HG03378 (cell line): ENCODE measurements around the gene ATP9A.
A peak's percentile ranks its signal among the peaks of the same experiment; 100 is the strongest.

ENCODE experiments used
- ATAC-seq: cut with Tn5 transposase; IDR thresholded peaks from one replicate; pipeline ENCODE4 v1.9.1; 2021; ENCODE audit warnings: mild to moderate bottlenecking, moderate library complexity; ENCODE audit not compliant: unreplicated experiment

Gene ATP9A

GRCh38 chr20:51610111-51610510, 158.1 kb downstream of the ATP9A start:
- no peak for ATAC-seq

DNA sequence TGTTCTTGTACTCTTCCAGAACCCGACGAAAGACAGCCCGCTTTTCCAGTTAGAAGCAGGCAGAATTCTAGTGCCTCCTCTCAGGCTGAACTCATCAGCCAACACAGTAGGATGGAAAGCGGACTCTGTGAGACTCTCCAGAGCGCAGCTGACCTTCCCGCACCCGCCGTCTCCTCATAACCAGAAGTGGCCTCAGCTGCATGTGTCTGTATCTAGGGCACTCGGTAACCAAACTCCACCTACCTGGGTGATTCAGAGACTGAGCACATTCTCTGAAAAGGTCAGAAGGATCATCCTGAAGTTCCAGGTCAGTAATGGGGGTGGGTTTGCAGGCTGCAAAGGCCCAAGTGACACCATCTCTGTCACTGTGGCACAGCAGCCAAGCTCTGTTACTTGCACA, 158.9 kb downstream of the ATP9A start:
- no peak for ATAC-seq

DNA sequence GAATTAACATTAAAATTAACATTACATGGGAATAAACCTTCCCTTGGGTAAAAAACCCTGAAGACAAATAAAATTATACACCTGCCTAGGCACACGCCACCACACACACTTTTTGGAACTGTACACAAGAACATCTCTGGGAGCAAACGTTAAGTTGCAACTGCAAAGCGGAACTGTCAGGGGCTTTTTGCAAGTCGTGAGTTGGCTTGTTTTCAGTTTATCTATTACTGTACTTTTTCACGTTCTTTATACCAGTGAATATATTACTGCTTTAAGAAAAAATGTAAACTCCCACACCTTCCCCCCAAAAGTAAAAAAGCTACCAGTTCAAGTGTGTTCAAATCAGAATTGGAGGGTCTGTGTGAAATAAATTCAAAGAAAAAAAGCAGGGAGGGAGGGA, 160.1 kb downstream of the ATP9A start:
- no peak for ATAC-seq

DNA sequence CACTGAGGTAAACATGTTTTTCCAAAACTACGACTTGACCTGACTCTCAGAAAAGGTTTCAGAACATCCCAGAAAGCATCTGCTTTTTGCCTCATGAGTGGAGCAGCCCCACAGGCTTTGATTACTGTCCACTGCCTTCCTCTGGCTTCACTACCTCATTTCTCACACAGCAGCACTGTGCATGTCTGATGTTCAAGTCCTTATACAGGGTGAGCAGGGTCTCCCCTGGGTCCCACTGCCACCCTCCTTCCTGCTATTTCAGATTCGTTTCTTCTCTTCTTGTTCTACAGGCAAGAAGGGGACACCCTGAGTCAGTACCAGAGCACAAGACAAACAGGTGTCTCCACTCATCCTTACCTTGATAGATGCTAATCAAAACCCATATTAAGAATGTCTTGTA, 161.0 kb downstream of the ATP9A start:
- no peak for ATAC-seq

GRCh38 chr20:51604851-51605250, 163.3 kb downstream of the ATP9A start:
- ATAC-seq, result no peak

- ATAC-seq, result no peak
Measured at GRCh38 chr20:51602131-51602530, 166.1 kb downstream of the ATP9A start.

GRCh38 chr20:51600950-51601349, 167.2 kb downstream of the ATP9A start:
- ATAC-seq, result no peak

DNA sequence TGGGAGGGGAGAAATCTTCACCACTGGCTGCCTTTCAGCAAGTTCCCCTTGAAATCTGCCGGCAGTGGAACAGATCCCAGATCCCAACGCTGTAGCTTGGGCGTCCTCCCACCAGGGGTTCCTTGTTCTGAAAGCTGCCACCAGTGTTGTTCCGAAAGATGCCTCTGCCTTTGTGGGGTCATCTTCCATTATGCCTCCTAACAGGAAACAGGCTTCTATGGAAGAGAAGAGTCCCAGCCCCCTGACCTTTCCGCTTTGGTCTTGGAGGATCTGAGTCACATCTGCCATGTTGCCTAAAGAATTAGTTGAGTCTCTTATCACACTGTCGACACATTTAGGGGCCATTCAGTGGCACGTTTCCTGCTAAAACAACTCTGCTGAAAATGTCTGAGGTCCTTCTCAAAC, 168.2 kb downstream of the ATP9A start:
- no peak for ATAC-seq

DNA sequence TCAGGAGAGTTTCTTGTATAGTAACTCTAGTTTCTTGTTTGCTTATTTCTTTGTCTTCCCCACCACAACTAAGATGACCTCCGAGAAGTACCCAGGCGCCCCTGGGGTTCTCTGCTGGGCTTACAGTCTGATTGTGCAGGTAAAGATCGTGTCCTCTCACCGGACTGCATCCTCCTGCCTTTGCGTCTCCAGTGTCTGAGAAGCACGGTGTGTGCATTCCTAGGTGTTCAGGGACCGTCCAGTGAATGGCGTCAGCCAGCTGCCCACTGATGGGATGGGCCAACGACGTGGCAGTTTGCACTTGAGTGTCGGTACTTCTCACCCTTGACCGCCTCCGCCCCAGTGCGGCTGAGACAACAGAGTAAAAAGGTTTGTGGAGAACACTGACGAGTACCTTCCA, 169.6 kb downstream of the ATP9A start:
- ATAC-seq, result no peak

DNA sequence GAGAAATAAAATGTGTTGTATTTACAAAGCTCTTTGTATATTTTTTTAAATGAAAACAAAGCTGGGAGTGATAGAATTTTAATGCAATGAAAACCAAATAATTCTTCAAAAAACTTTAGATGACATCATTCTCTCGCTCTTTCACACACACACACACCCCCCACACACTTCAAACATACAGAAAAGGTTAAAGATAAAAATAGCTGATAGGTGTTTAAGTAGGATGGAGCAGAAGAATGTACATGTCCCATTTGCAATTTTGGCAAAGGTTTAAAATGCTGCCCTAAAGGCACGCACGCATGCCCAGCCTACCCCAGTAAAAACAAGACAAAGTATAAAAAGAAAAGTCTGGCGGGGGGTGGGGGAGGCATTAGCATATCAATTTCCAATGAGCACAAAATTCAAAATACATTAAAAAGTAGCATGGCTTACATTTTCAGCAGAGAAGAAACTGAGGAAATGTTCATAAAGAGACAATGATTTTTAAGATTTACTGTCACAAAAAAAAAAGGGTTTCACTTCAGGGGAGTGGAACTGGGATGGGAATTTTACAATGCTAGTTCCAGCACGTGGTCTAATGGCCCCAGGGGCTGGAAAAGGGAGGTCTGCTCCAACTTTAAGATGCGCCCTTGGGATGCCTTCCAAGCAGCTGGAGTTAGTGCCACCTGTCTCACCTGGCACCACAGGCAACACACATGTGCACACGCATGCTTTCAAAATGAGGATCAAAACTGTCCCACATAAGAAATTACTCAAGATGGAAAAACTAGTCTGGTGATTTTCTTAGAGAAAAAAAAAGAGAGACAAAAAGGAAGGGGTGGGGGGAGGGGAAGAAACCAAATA, 170.6 kb downstream of the ATP9A start:
- no peak for ATAC-seq

- no peak for ATAC-seq
Measured at GRCh38 chr20:51596668-51597388, 171.4 kb downstream of the ATP9A start.

DNA sequence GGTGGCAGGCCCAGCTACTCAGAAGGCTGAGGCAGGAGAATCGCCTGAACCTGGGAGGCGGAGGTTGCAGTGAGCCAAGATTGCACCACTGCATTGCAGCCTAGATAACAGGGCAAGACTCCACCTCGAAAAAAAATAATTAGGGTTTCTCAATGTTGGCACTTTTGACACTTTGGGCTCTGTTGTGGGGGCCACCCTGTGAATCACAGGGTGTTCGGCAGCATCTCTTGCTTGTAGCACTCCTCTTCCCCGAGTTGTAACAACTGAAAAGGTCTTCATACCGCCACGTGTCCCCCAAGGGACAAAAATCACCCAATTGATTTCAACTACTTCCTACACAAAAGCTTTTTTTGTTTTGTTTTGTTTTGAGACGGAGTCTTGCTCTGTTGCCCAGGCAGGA, 172.4 kb downstream of the ATP9A start:
- ATAC-seq, result no peak

DNA sequence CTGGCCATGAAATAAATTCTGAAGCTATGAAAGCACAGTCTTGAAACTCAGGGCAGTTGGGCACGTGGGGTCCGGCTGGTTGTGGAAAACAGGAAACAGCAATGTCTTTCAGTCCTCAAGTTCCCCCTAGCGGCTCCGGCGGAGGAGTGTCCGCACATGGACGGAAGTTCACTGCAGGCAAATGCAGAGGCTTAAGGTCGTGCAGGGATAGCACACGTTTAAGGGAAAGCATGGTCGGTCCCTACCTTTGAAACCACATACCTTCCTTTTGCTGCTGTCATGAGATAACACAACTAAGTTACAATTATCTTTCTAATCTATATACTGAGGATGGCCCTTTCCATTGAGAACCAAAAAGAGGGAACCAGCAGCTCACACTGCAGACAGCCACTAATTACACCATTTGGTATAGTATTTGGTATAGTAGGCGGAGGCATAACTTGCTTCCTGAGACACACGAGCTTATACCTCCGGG, 173.1 kb downstream of the ATP9A start:
- ATAC-seq, result peak; percentile 91

GRCh38 chr20:51594236-51595057, 173.7 kb downstream of the ATP9A start:
- no peak for ATAC-seq

DNA sequence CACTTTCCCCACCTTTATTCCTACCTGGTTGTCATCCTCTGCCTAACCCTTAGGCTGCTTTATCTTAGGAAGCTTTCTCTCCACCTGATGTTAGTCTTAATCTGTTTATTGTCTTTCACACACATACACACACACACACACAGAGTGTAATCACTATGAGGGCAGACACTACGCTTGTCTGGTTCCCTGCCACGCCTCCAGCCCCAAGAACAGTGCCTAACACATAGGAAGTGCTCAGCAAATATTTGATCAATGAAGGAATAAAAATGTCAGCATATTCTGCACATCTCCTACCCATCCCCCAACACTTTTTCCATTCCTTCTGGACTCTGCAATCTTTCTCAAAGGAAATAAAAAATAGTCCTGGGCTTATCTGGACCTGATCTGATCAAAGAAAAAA, 174.6 kb downstream of the ATP9A start:
- ATAC-seq, result no peak

GRCh38 chr20:51592564-51592963, 175.6 kb downstream of the ATP9A start:
- ATAC-seq, result no peak

- no peak for ATAC-seq
Measured at GRCh38 chr20:51591871-51592270, 176.3 kb downstream of the ATP9A start.

DNA sequence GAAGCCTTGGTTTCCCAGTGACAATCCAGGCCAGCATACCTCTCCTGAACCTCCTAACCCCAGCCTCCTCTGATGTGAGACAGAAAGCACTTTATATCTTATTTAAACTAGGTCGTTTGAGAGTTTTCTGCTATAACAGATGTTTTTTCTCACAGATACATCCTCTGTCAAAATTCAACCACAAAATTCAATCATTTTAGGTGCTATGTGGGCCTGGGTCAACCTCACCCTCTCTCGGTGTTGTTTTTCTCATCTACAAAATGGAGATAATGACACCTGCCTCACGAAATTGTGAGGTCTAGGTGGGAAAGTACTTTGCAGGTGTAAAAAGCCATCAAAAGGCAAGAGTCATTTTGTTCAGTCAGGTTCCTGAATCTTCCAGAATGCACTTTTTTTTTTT, 179.4 kb downstream of the ATP9A start:
- ATAC-seq, result no peak

GRCh38 chr20:51587145-51587544, 181.0 kb downstream of the ATP9A start:
- no peak for ATAC-seq

GRCh38 chr20:51586005-51586440, 182.2 kb downstream of the ATP9A start:
- no peak for ATAC-seq

DNA sequence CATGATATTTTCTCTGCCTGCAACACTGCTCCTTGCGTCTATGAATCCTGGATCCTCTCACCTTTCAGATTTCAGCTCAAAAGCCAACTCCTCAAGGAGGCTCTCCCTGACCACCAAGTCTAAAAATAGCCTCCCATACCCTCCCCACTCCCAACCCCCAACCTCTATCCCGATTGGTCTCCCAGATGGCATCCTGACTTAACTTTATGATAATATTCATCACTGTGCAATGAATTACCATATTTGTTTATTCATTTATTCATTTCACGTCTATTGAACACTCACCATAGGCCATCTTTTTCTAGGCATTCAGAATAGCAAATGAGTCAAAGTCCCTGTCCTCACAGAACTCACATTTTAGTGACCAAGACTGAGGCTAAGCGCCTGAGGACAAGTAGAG, 183.0 kb downstream of the ATP9A start:
- ATAC-seq, result no peak
